HG03108 (cell line): ENCODE measurements around the gene ZBTB37.
A peak's percentile ranks its signal among the peaks of the same experiment; 100 is the strongest.
"Not testable (repeated sequence)": the region's sequence is repeated elsewhere in the genome, so short reads cannot be mapped to it uniquely, and the experiment has no call there.

Source experiments
- ATAC-seq: cut with Tn5 transposase; IDR thresholded peaks from one replicate; pipeline ENCODE4 v1.9.1; 2021; ENCODE audit warnings: moderate library complexity; ENCODE audit not compliant: unreplicated experiment

Gene ZBTB37

GRCh38 chr1:173864179-173864867 lies 3.9 kb upstream of the ZBTB37 start:
- ATAC-seq: no peak

GRCh38 chr1:173865468-173866164 lies 2.6 kb upstream of the ZBTB37 start:
- no peak for ATAC-seq

GRCh38 chr1:173866413-173867115 lies 1.6 kb upstream of the ZBTB37 start:
- no peak for ATAC-seq

- ATAC-seq: no peak
Observed at GRCh38 chr1:173867141-173867752, 933 bp upstream of the ZBTB37 start.

GRCh38 chr1:173867753-173868265 lies 371 bp upstream of the ZBTB37 start, which contains the start of gene GAS5:
TSS of gene GAS5 (minus strand) at chr1:173867989.
- peak; percentile 52 for ATAC-seq

- no peak for ATAC-seq
Observed at GRCh38 chr1:173869021-173869359, 810 bp downstream of the ZBTB37 start.

GRCh38 chr1:173870252-173871075 lies 2.3 kb downstream of the ZBTB37 start:
- peak; percentile 24 for ATAC-seq

GRCh38 chr1:173871091-173871490 lies 2.9 kb downstream of the ZBTB37 start:
- no peak for ATAC-seq

GRCh38 chr1:173871500-173871899 lies 3.3 kb downstream of the ZBTB37 start:
- no peak for ATAC-seq

- ATAC-seq: no peak
Observed at GRCh38 chr1:173876732-173877131, 8.6 kb downstream of the ZBTB37 start.

GRCh38 chr1:173878251-173878650 lies 10.1 kb downstream of the ZBTB37 start:
- no peak for ATAC-seq

GRCh38 chr1:173881117-173881516 lies 12.9 kb downstream of the ZBTB37 start:
- not testable (repeated sequence) for ATAC-seq

- ATAC-seq: no peak
Observed at GRCh38 chr1:173884701-173885100, 16.5 kb downstream of the ZBTB37 start.

- no peak for ATAC-seq
Observed at GRCh38 chr1:173886746-173887611, 18.8 kb downstream of the ZBTB37 start.

GRCh38 chr1:173887627-173888026 lies 19.4 kb downstream of the ZBTB37 start:
- ATAC-seq: no peak

GRCh38 chr1:173888749-173889148 lies 20.6 kb downstream of the ZBTB37 start:
- ATAC-seq: no peak

GRCh38 chr1:173889885-173890284 lies 21.7 kb downstream of the ZBTB37 start:
- ATAC-seq: no peak

GRCh38 chr1:173893611-173894010 lies 25.4 kb downstream of the ZBTB37 start:
- no peak for ATAC-seq

GRCh38 chr1:173894189-173894588 lies 26.0 kb downstream of the ZBTB37 start:
- ATAC-seq: no peak
